Measurements from ENCODE around the gene AAK1. TPM values are rescaled to one million over a fixed set of nuclear protein-coding genes. Genes with fewer than 3 reads are reported as not detected.

AAK1 gene
- polyA plus RNA-seq, 1 donor from 2014 or later = 26.7 TPM

GRCh38 chr2:69469784-69470183 is 173.8 kb downstream of the AAK1 start:
- Histone ChIP-seq H4K20me1 (ENCODE audit: insufficient read depth) (no peaks in the 10 kb centered on the region), H3K27me3 (ENCODE audit: insufficient read depth, low read depth, low read length) (no peaks in the 10 kb centered on the region), H3K9me2 (ENCODE audit: insufficient read depth, low read length) (no peaks in the 10 kb centered on the region), H3K79me2 (replicated peaks; ENCODE audit: insufficient read depth, low read length) (no peaks in the 10 kb centered on the region), H2AFZ (ENCODE audit: low read depth, low read length) (no peak overlapping the region), H3K36me3 (ENCODE audit: insufficient read depth, low read length) (no peaks in the 10 kb centered on the region), H3K27ac (ENCODE audit: low read length) (no peak overlapping the region), H3K9me3 (ENCODE audit: low read length) (no peaks in the 10 kb centered on the region), H3F3A (ENCODE audit: insufficient read depth, low read length, poor library complexity, severe bottlenecking) (no peaks in the 10 kb centered on the region), H3K4me3 (ENCODE audit: low read length) (no peak overlapping the region), H3K4me2 (ENCODE audit: low read length) (no peak overlapping the region), H3K9ac (ENCODE audit: low read length) (no peak overlapping the region)
- no peak for TF ChIP-seq RAD21 (conservative IDR thresholded peaks at IDR 0.05)
- no peak for TF ChIP-seq TAF1 (IDR thresholded peaks at IDR 0.05; ENCODE audit: low read depth)
- no peak for TF ChIP-seq CTCF (IDR thresholded peaks at IDR 0.05; ENCODE audit: poor library complexity, severe bottlenecking)
- TF ChIP-seq EZH2 (IDR thresholded peaks at IDR 0.05; ENCODE audit: borderline replicate concordance, insufficient read depth, low read length, poor library complexity, severe bottlenecking) = no peak
- TF ChIP-seq EP300 (conservative IDR thresholded peaks at IDR 0.05; ENCODE audit: poor library complexity, severe bottlenecking) = no peak
- no peak for TF ChIP-seq POLR2AphosphoS5 (IDR thresholded peaks at IDR 0.05)
- TF ChIP-seq SMC3 (conservative IDR thresholded peaks at IDR 0.05; ENCODE audit: poor library complexity) = no peak
- TF ChIP-seq REST (IDR thresholded peaks at IDR 0.05; ENCODE audit: borderline replicate concordance) = no peak
- TF ChIP-seq MXI1 (conservative IDR thresholded peaks at IDR 0.05; ENCODE audit: poor library complexity, severe bottlenecking) = no peak

GRCh38 chr2:69469375-69469774 is 174.2 kb downstream of the AAK1 start:
- TF ChIP-seq SMC3 (conservative IDR thresholded peaks at IDR 0.05; ENCODE audit: poor library complexity) (no peak), EZH2 (IDR thresholded peaks at IDR 0.05; ENCODE audit: borderline replicate concordance, insufficient read depth, low read length, poor library complexity, severe bottlenecking) (no peak), MXI1 (conservative IDR thresholded peaks at IDR 0.05; ENCODE audit: poor library complexity, severe bottlenecking) (no peak), EP300 (conservative IDR thresholded peaks at IDR 0.05; ENCODE audit: poor library complexity, severe bottlenecking) (no peak), RAD21 (conservative IDR thresholded peaks at IDR 0.05) (no peak), REST (IDR thresholded peaks at IDR 0.05; ENCODE audit: borderline replicate concordance) (no peak), TAF1 (IDR thresholded peaks at IDR 0.05; ENCODE audit: low read depth) (no peak)
- Histone ChIP-seq H3K4me3 (ENCODE audit: low read length) (no peak overlapping the region), H2AFZ (ENCODE audit: low read depth, low read length) (no peak overlapping the region), H3K9ac (ENCODE audit: low read length) (no peak overlapping the region), H3K27me3 (ENCODE audit: insufficient read depth, low read depth, low read length) (no peaks in the 10 kb centered on the region), H3K9me2 (ENCODE audit: insufficient read depth, low read length) (no peaks in the 10 kb centered on the region), H3K79me2 (replicated peaks; ENCODE audit: insufficient read depth, low read length) (no peaks in the 10 kb centered on the region), H3F3A (ENCODE audit: insufficient read depth, low read length, poor library complexity, severe bottlenecking) (no peaks in the 10 kb centered on the region), H3K4me2 (ENCODE audit: low read length) (no peak overlapping the region), H3K9me3 (ENCODE audit: low read length) (no peaks in the 10 kb centered on the region), H4K20me1 (ENCODE audit: insufficient read depth) (no peaks in the 10 kb centered on the region), H3K36me3 (ENCODE audit: insufficient read depth, low read length) (no peaks in the 10 kb centered on the region), H3K27ac (ENCODE audit: low read length) (no peak overlapping the region)

Measured in neural cell (in vitro differentiated cells).